ENCODE measurements around the gene SCFD2.

The SCFD2 gene

GRCh38 chr4:52883183-52883621, 482.7 kb downstream of the SCFD2 start:
- DNase-seq (ENCODE audit: low read depth), result no peak

- DNase-seq (ENCODE audit: low read depth), result no peak
Observed at GRCh38 chr4:52880994-52881393, 484.9 kb downstream of the SCFD2 start.

- DNase-seq (ENCODE audit: low read depth), result no peak
Observed at GRCh38 chr4:52879471-52879870, 486.4 kb downstream of the SCFD2 start.

GRCh38 chr4:52877694-52878093, 488.2 kb downstream of the SCFD2 start:
- DNase-seq (ENCODE audit: low read depth), result no peak

- DNase-seq (ENCODE audit: low read depth), result no peak
Observed at GRCh38 chr4:52877036-52877435, 488.8 kb downstream of the SCFD2 start.

- DNase-seq (ENCODE audit: low read depth), result no peak
Observed at GRCh38 chr4:52876069-52876468, 489.8 kb downstream of the SCFD2 start.

GRCh38 chr4:52874948-52875347, 490.9 kb downstream of the SCFD2 start:
- DNase-seq (ENCODE audit: low read depth), result no peak

GRCh38 chr4:52873861-52874343, 492.0 kb downstream of the SCFD2 start:
- DNase-seq (ENCODE audit: low read depth), result no peak

GRCh38 chr4:52873191-52873590, 492.7 kb downstream of the SCFD2 start:
- DNase-seq (ENCODE audit: low read depth), result no peak

GRCh38 chr4:52870225-52870624, 495.6 kb downstream of the SCFD2 start:
- DNase-seq (ENCODE audit: low read depth), result no peak

- no peak for DNase-seq (ENCODE audit: low read depth)
Observed at GRCh38 chr4:52869656-52870055, 496.2 kb downstream of the SCFD2 start.

- DNase-seq (ENCODE audit: low read depth), result no peak
Observed at GRCh38 chr4:52869196-52869595, 496.7 kb downstream of the SCFD2 start.

GRCh38 chr4:52868133-52868532, 497.7 kb downstream of the SCFD2 start:
- no peak for DNase-seq (ENCODE audit: low read depth)

- DNase-seq (ENCODE audit: low read depth), result no peak
Observed at GRCh38 chr4:52867163-52867562, 498.7 kb downstream of the SCFD2 start.

- no peak for DNase-seq (ENCODE audit: low read depth)
Observed at GRCh38 chr4:52866734-52867133, 499.1 kb downstream of the SCFD2 start.

- no peak for DNase-seq (ENCODE audit: low read depth)
Observed at GRCh38 chr4:52865300-52865699, 500.6 kb downstream of the SCFD2 start.

GRCh38 chr4:52864793-52865192, 501.1 kb downstream of the SCFD2 start:
- no peak for DNase-seq (ENCODE audit: low read depth)

GRCh38 chr4:52863324-52863723, 502.5 kb downstream of the SCFD2 start:
- DNase-seq (ENCODE audit: low read depth), result no peak

- DNase-seq (ENCODE audit: low read depth), result no peak
Observed at GRCh38 chr4:52862639-52863161, 503.2 kb downstream of the SCFD2 start.

- DNase-seq (ENCODE audit: low read depth), result no peak
Observed at GRCh38 chr4:52861879-52862616, 503.8 kb downstream of the SCFD2 start, which contains the start of gene RASL11B. RASL11B (plus strand) TSS chr4:52862317; CDS start chr4:52862508, 191 bp downstream.

- DNase-seq (ENCODE audit: low read depth), result no peak
Observed at GRCh38 chr4:52861171-52861823, 504.6 kb downstream of the SCFD2 start.

- DNase-seq (ENCODE audit: low read depth), result no peak
Observed at GRCh38 chr4:52860361-52860760, 505.5 kb downstream of the SCFD2 start.

- DNase-seq (ENCODE audit: low read depth), result no peak
Observed at GRCh38 chr4:52856801-52857200, 509.1 kb downstream of the SCFD2 start.

All from non-pigmented ciliary epithelial cell (primary cell).